Motor neuron (in vitro differentiated cells): ENCODE results near the gene ZNF320. TPM values are rescaled to one million over a fixed set of nuclear protein-coding genes. Genes with fewer than 3 reads are reported as not detected.
A peak's percentile ranks its signal among the peaks of the same experiment; 100 is the strongest.
"Not testable (repeated sequence)": the region's sequence is repeated elsewhere in the genome, so short reads cannot be mapped to it uniquely, and the experiment has no call there.

ENCODE experiments used
- ATAC-seq, 8 experiments: fragments of 200-7000 bp; cut with Tn5 transposase; replicated peaks in 6 of 8; 2 replicates each; pipeline ENCODE4 v1.8.0; 2021; ENCODE audit warnings: mild to moderate bottlenecking in 8 of 8, moderate library complexity in 8 of 8
- H3K27ac ChIP-seq, 2 donors: fragments of 250-450 bp; sonication (Bioruptor Pico); 2 replicates each; pipeline ENCODE4 v1.9.0; 2021; ENCODE audit warnings: antibody characterized with exemption in 2 of 2, mild to moderate bottlenecking in 2 of 2, moderate library complexity in 1 of 2
- H3K4me1 ChIP-seq, 2 donors: fragments of 250-450 bp; sonication (Bioruptor Pico); replicated peaks in 1 of 2; 2 replicates each; pipeline ENCODE4 v1.6.1; 2021; ENCODE audit warnings: antibody characterized with exemption in 2 of 2, mild to moderate bottlenecking in 2 of 2, moderate library complexity in 1 of 2
- H3K4me3 ChIP-seq, 5 donors: fragments of 250-450 bp; sonication (Bioruptor Pico); 2 replicates each; pipeline ENCODE4 v1.9.0; 2021; ENCODE audit warnings: antibody characterized with exemption in 5 of 5, mild to moderate bottlenecking in 5 of 5, moderate library complexity in 4 of 5
- WGBS, 10 experiments: fragments of 450-650 bp; shearing (Covaris generic); methylation state at CpG; one replicate each; pipeline ENCODE4 v1.0.0; 2022; 5-methylcytosine and 5-hydroxymethylcytosine counted together
- in situ Hi-C, 9 experiments: fragments of 400-800 bp; cut with MboI; loops; one replicate each; pipeline ENCODE4 v1.15.0; 2021; ENCODE audit warnings: low sequenced_read_pairs in 9 of 9, low pct_unique_long_range_greater_than_20kb in 2 of 9; ENCODE audit not compliant: unreplicated experiment in 9 of 9
- total RNA-seq, 8 experiments: library from RNA; unstranded; fragments of 300-600 nt; gene quantifications; 2 replicates each; pipeline versions ENCODE4 v1.2.3 to v1.2.4, GENCODE V29; 2022

The ZNF320 gene
- total RNA-seq, 8 experiments from 2014 or later = 6.1 to 24.4 (median 14.9) TPM

DNA sequence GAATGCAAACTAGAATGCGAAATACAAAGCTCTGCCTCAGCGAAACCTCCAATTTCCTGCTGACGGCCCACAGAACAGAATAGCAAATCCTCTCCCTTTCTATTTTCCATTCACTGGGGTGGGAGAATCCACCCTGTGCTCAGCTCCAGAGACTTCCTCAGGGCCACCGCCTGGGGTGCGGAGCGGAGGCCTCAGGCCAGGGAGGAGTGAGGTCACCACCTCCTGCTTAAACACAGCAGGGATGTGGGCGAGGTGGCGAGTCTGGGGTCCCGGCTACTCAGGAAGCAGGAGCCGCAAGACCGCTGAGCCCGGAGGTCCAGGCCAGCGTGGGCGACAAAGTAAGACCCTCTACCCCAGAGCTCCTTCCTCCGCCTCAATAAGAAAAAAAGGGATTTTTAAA, 666 bp upstream of the ZNF320 start:
- 5 to 70% (median 27%) methylated on average over 2 to 12 of the region's 15 CpGs; no CpG with 5 or more reads in 5 of the 10 experiments for whole genome bisulfite sequencing, 10 experiments
- Histone ChIP-seq H3K27ac (peak overlapping the region; percentile 62 to 67), H3K4me3 (peak overlapping the region; percentile 59 to 83 (median 68)), H3K4me1 (peaks cover 11 to 19% of the 10 kb centered on the region in 2 donors)
- ATAC-seq = peak in 6 of 8 experiments; percentile 1 to 67 (median 54)
- in situ Hi-C loops = no loop called here

DNA sequence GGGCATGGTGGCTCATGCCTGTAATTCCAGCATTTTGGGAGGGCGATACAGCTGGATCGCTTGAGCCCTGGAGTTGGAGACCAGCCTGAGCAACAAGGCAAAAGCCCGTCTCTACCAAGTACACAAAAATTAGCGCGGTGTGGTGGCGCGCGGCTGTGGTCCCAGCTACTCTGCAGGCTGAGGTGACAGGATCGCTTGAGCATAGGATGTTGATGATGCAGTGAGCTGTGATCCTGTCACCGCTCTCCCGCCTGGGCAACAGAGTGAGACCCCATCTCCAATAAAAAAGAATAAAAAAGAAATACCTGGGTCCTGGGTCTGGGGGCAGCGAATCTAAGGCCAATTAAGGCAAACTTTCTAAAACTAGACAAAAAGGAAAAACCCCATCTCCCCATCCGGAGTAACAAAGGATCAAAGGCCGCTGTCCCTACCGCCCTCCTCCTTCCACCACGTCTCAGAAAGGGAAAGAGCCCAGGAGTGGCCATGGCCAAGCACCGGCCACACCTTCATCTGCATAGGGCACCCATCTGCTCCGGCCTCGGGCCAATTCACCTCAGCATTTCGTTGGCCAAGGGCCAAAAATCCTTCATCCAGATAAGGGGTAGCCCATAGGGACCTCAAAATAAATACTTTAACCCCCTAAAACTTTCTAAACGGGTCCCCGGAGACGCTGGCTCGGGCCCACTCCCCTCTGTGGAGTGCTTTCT, 851 bp downstream of the ZNF320 start:
- peak in 3 of 8 experiments; percentile 46 to 69 (median 52) for ATAC-seq
- H3K4me3 ChIP-seq = peak overlapping the region; percentile 59 to 83 (median 68)
- 0 to 88% (median 33%) methylated on average over 1 to 9 of the region's 24 CpGs; no CpG with 5 or more reads in 1 of the 10 experiments for WGBS, 10 experiments
- H3K4me1 ChIP-seq = peaks cover 11 to 19% of the 10 kb centered on the region in 2 donors
- in situ Hi-C loops = no loop called here
- peak overlapping the region; percentile 74 to 84 for H3K27ac ChIP-seq

DNA sequence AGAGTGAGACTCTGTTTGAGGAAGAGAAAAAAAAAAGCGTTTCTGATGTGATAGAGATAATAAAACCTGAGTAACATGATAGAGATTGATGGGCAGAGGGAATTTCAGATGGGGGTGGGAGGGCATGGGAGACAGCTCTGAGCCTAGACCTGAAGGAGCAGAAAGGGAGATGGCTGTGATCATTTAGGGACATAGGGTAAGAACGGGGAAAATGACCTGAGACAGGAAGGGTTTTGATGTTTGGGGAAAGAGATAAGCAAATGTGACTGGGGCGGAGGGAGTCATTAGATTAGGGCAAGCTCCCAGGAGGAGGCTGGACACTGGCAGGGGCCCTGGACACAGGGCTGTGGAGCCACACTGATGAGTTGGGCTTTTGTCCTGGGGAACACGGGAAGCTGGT, 6.1 kb downstream of the ZNF320 start:
- no peak for ATAC-seq
- in situ Hi-C loops = no loop called here
- WGBS, 10 experiments = 25 to 88% (median 59%) methylated on average over 1 to 3 of the region's 4 CpGs; no CpG with 5 or more reads in 4 of the 10 experiments

DNA sequence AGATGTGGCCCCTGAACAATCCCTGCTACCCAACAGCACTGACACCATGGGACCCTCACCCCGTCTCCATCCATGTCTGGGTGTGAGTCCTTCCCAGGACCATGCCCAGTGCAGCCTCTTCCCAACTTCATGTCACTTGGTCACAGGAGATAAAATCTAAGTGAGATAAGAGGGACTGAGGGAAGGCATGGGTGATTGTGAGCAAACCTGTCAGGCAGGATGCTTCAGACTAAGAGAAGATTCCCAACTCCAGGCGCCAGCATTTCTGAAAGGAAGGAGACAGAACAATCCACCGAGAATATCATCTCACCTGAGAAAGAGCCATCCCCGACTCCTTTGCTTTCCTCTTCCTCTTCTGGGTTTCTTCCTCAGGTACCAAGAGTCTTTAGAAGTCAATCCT, 7.5 kb downstream of the ZNF320 start:
- Histone ChIP-seq H3K4me3 (no peak overlapping the region), H3K4me1 (no peaks in the 10 kb centered on the region), H3K27ac (no peak overlapping the region)
- in situ Hi-C loops = no loop called here
- no peak for ATAC-seq
- 83 to 100% (median 100%) methylated on average over 1 to 3 of the region's 4 CpGs; no CpG with 5 or more reads in 4 of the 10 experiments for WGBS, 10 experiments

More for the DNA sequence above, 6.1 kb downstream of the ZNF320 start:
- Histone ChIP-seq H3K27ac (no peak overlapping the region), H3K4me3 (no peak overlapping the region), H3K4me1 (peaks cover 4 to 6% of the 10 kb centered on the region in 2 donors)

DNA sequence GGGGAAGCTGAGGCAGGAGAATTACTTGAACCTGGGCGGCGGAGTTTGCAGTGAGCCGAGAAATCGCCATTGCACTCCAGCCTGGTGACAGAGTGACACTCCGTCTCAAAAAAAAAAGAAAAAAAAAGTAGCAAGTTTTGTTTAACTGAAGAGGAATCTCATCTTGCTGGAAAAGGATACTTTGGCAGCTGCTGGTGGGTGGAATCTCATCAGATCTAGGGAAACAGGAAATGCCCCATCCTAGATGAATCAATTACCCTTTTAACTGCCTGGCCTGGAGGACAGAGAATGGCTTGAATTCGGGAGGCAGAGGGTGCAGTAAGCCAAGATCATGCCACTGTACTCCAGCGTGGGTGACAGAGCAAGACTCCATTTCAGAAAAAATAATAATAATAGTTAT, 8.4 kb downstream of the ZNF320 start:
- H3K4me1 ChIP-seq = no peaks in the 10 kb centered on the region
- ATAC-seq = no peak
- no peak overlapping the region for H3K4me3 ChIP-seq
- WGBS, 10 experiments = 66 to 100% (median 89%) methylated on average over 1 to 7 of the region's 7 CpGs; no CpG with 5 or more reads in 1 of the 10 experiments
- H3K27ac ChIP-seq = no peak overlapping the region
- in situ Hi-C loops = no loop called here

DNA sequence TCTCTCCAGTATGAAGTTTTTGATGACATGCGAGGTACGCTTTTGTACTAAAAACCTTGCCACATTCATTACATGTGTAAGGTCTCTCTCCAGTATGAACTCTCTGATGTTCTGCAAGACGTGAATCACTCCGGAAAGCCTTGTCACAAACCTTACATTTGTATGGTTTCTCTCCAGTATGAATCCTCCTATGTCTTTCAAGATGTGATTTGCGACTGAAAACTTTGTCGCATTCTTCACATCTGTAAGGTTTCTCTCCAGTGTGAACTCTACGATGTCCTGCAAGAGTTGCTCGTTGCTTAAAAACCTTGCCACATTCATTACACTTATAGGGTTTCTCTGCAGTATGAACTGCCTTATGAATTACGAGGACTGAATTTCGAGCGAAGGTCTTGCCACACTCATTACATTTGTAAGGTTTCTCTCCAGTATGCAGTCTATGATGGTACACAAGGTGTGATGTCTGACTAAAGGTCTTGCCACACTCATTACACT, 16.5 kb downstream of the ZNF320 start:
- WGBS, 10 experiments = 74 to 100% (median 91%) methylated on average over 2 to 11 of the region's 11 CpGs
- in situ Hi-C loops = no loop called here
- ATAC-seq = no peak
- H3K4me3 ChIP-seq = no peak overlapping the region
- no peaks in the 10 kb centered on the region for H3K4me1 ChIP-seq
- no peak overlapping the region for H3K27ac ChIP-seq

DNA sequence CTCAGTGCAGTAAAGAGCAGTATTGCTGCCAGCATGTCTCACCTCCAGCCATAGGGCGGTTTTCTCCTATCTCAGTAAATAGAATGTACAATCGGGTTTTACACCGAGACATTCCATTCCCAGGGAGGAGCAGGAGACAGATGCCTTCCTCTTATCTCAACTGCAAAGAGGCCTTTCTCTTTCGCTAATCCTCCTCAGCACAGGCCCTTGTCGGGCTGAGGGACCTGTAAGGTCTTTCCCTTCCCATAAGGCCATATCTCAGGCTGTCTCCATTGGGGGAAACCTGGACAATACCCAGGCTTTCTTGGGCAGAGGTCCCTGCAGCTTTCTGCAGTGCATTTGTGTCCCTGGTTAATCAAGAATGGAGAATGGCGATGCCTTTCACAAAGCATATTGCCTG, 24.4 kb downstream of the ZNF320 start:
- in situ Hi-C loops = not testable (repeated sequence)

DNA sequence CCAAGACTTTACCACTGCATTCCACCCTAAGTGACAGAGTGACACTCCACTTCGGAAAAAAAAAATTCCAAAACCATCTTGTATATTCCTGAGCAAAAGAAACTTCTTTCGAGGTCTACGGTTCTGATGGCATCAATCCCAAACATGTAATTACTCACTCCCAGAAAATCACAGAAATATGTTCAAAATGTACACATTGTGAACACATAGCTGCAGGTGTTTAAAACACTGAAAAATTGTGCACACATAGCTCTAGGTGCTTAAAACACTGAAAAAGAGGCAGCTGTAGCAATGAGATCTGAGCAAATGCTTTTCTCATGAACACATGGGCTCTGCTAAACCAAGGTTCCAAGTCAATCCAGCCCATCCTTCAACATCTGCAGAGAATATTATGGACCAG, 26.0 kb downstream of the ZNF320 start:
- Histone ChIP-seq H3K4me3 (no peak overlapping the region), H3K27ac (no peak overlapping the region), H3K4me1 (peaks cover 0 to 4% of the 10 kb centered on the region in 2 donors)
- WGBS, 10 experiments = 32 to 100% (median 88%) methylated on average over 1 to 3 of the region's 3 CpGs; no CpG with 5 or more reads in 2 of the 10 experiments
- in situ Hi-C loops = no loop called here
- ATAC-seq = no peak

More for the DNA sequence above, 24.4 kb downstream of the ZNF320 start:
- H3K4me1 ChIP-seq, ATAC-seq, H3K27ac ChIP-seq, H3K4me3 ChIP-seq: not testable (repeated sequence)
- WGBS, 10 experiments = 50 to 75% (median 68%) methylated on average over 1 to 2 of the region's 6 CpGs; no CpG with 5 or more reads in 6 of the 10 experiments

DNA sequence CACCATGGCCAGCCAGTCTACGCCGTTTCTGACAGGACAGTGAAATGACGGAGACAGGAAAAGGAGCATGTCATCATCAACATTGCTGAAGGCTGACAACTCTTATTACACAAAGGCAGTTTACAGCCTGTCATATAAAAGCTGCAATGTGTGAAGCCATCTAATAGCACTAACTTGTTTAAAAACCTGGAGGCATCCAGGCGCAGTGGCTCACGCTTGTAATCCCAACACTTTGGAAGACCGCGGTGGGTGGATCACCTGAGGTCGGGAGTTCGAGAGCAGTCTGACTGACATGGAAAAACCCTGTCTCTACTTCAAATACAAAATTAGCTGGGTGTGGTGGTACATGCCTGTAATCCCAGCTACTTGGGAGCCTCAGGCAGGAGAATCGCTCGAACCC, 29.4 kb downstream of the ZNF320 start:
- 50 to 100% (median 100%) methylated on average over 2 to 10 of the region's 11 CpGs; no CpG with 5 or more reads in 4 of the 10 experiments for WGBS, 10 experiments
- H3K27ac ChIP-seq, H3K4me3 ChIP-seq, ATAC-seq, H3K4me1 ChIP-seq, in situ Hi-C loops: not testable (repeated sequence)

DNA sequence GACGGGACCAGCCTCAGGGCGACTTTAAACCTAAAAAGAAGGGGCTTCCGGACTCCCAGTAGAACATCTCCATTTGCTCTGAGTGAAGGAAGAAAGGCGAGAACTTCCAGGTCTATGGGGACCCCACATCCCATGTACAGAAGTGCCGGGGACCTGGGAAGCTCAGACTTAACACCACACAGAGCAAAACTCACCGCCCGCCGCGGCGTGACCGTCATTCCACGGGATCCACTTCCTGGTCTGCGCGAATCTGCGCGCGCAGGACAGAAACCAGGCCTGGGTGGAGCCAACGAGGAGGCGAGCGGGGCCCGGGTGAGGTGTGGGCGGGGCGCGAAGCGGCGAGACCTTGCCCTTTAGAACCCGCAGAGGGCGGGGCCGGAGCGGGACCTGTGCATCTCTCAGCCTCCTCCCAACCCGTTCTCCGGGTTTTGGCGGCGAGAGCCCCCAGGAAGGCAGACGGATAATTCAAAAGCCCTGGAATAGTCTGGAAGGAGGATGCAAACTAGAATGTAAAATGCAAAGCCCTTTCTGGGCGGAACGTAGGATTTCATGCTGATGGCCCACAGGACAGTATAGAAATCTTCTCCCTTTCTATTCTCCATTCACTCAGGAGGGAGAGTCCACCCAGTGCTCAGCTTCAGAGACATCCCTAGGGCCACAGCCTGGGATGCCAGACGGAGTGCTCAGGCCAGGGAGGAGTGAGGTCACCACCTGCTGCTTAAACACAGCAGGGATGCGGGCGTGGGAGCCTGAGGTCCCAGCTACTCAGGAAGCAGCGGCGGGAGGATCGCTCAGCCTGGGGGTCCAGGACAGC, 39.9 kb downstream of the ZNF320 start, which contains the start of gene ZNF468:
TSS of gene ZNF468 (minus strand) at position 242 of the 814 bp plus-strand sequence. CDS start 3,347 bp downstream, outside the sequence.
- H3K4me1 ChIP-seq, in situ Hi-C loops: not testable (repeated sequence)
- WGBS, 10 experiments = 0 to 20% (median 0%) methylated on average over 1 to 14 of the region's 43 CpGs; no CpG with 5 or more reads in 4 of the 10 experiments
- Histone ChIP-seq H3K4me3 (peak within 1 kb of the TSS; percentile 45 to 68 (median 61)), H3K27ac (peak within 1 kb of the TSS in 1 of 2 donors; percentile 23)
- peak; percentile 97 to 99 (median 98) for ATAC-seq

DNA sequence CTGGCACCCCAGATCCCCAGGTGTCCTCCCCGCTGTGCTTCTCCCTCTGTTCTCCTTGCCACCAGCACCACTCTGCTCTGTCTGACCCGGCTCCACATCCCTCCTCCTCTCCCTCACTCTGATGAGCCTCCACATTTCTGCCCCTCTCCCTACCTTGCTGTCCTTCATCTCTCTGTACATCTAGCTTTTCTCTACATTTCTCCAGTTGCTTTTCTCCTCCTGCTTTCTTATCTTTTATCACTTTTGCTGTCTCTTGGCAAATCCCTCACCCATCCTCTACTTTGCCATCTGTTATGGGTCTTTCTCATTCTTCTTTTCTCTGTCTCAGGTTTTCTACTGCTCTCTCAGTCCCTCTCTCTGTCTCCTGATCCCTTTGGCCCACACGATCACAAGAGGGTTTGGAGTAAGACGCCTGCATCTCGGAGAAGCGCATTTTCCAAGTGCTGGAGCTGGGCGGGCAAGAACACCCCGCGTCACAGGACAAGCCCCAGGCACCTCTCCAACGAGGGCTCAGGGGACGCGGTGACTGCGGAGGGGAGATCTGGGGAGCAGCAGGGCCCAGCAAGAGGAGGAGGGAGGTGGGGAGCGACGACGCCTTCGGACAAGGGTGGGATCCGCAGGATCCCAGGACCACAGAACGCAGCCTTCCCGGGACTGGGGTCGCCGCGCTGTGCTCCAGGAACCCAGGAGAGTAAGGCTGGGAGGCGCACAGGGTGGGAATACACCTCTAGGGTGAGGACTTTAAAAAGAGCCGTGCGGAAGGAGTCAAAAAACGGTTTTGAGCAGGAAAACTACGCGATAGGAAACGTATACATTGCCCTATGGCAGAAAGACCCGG, 40.7 kb downstream of the ZNF320 start:
- ATAC-seq = peak; percentile 38 to 53 (median 45)
- in situ Hi-C loops, H3K4me1 ChIP-seq, H3K27ac ChIP-seq: not testable (repeated sequence)
- 0 to 10% (median 0%) methylated on average over 1 to 4 of the region's 31 CpGs; no CpG with 5 or more reads in 4 of the 10 experiments for WGBS, 10 experiments
- peak overlapping the region; percentile 45 to 68 (median 61) for H3K4me3 ChIP-seq
